ENCODE results near the gene FOXP4. TPM values are rescaled to one million over a fixed set of nuclear protein-coding genes. Genes with fewer than 3 reads are reported as not detected.

Gene FOXP4
- total and polyA plus RNA-seq, 2 experiments from 2014 or later = 1.1 to 3.9 TPM

- H3K9ac ChIP-seq = no peak overlapping the region
- WGBS, 2 experiments (ENCODE audit: low coverage in 1 of 2, low lambda C conversion rate in 2 of 2, missing lambda C conversion rate in 2 of 2) = 45 to 50% methylated on average over 10 of the region's 10 CpGs
- H3K27me3 ChIP-seq (replicated peaks; ENCODE audit: insufficient read depth) = peaks cover 12% of the 10 kb centered on the region
- no peak overlapping the region for H3K27ac ChIP-seq
- no peaks in the 10 kb centered on the region for H4K20me1 ChIP-seq (ENCODE audit: insufficient read depth)
- H3F3A ChIP-seq (ENCODE audit: insufficient read depth) = no peaks in the 10 kb centered on the region
- no peak for DNase-seq
- no peaks in the 10 kb centered on the region for H3K9me2 ChIP-seq (ENCODE audit: insufficient read depth)
- TF ChIP-seq EZH2phosphoT487 (IDR thresholded peaks at IDR 0.05; ENCODE audit: insufficient read depth, low read depth) = no peak
- no peaks in the 10 kb centered on the region for H3K4me1 ChIP-seq (ENCODE audit: insufficient read depth)
- no peaks in the 10 kb centered on the region for H3K9me3 ChIP-seq (ENCODE audit: low read depth)
- H3K79me2 ChIP-seq (ENCODE audit: insufficient read depth) = no peaks in the 10 kb centered on the region
- no peaks in the 10 kb centered on the region for H3K36me3 ChIP-seq (ENCODE audit: low read depth)
- no peak overlapping the region for H3K4me3 ChIP-seq
- no peak overlapping the region for H3K4me2 ChIP-seq (ENCODE audit: unreplicated experiment)
- in situ Hi-C loops (cut with MboI) = no loop called here
- no peak overlapping the region for H2AFZ ChIP-seq
These were observed 103.4 kb downstream of the FOXP4 start for GRCh38 chr6:41649596-41649995.

- in situ Hi-C loops (cut with MboI) = no loop called here
- H3K4me1 ChIP-seq (ENCODE audit: insufficient read depth) = no peaks in the 10 kb centered on the region
These were observed 103.9 kb downstream of the FOXP4 start for GRCh38 chr6:41650120-41650519.

GRCh38 chr6:41651246-41651961 lies 105.2 kb downstream of the FOXP4 start:
- Histone ChIP-seq H3K27me3 (replicated peaks; ENCODE audit: insufficient read depth) (peaks cover 18% of the 10 kb centered on the region), H3K9ac (no peak overlapping the region), H3K36me3 (ENCODE audit: low read depth) (no peaks in the 10 kb centered on the region), H3K9me2 (ENCODE audit: insufficient read depth) (no peaks in the 10 kb centered on the region), H2AFZ (no peak overlapping the region), H3F3A (ENCODE audit: insufficient read depth) (no peaks in the 10 kb centered on the region), H4K20me1 (ENCODE audit: insufficient read depth) (no peaks in the 10 kb centered on the region), H3K9me3 (ENCODE audit: low read depth) (no peaks in the 10 kb centered on the region), H3K4me1 (ENCODE audit: insufficient read depth) (no peaks in the 10 kb centered on the region), H3K4me2 (ENCODE audit: unreplicated experiment) (no peak overlapping the region), H3K4me3 (no peak overlapping the region), H3K27ac (no peak overlapping the region), H3K79me2 (ENCODE audit: insufficient read depth) (no peaks in the 10 kb centered on the region)
- no peak for DNase-seq
- in situ Hi-C loops (cut with MboI) = no loop called here
- 71 to 77% methylated on average over 11 of the region's 11 CpGs for WGBS, 2 experiments (ENCODE audit: low coverage in 1 of 2, low lambda C conversion rate in 2 of 2, missing lambda C conversion rate in 2 of 2)
- no peak for TF ChIP-seq EZH2 (IDR thresholded peaks at IDR 0.05; ENCODE audit: insufficient read depth, poor library complexity, severe bottlenecking)
- no peak for TF ChIP-seq EZH2phosphoT487 (IDR thresholded peaks at IDR 0.05; ENCODE audit: insufficient read depth, low read depth)

More at GRCh38 chr6:41650120-41650519, 103.9 kb downstream of the FOXP4 start:
- Histone ChIP-seq H3K27ac (no peak overlapping the region), H3K9me3 (ENCODE audit: low read depth) (no peaks in the 10 kb centered on the region), H2AFZ (no peak overlapping the region), H3F3A (ENCODE audit: insufficient read depth) (no peaks in the 10 kb centered on the region), H3K79me2 (ENCODE audit: insufficient read depth) (no peaks in the 10 kb centered on the region), H3K4me2 (ENCODE audit: unreplicated experiment) (no peak overlapping the region), H3K36me3 (ENCODE audit: low read depth) (no peaks in the 10 kb centered on the region), H3K9me2 (ENCODE audit: insufficient read depth) (no peaks in the 10 kb centered on the region), H4K20me1 (ENCODE audit: insufficient read depth) (no peaks in the 10 kb centered on the region), H3K27me3 (replicated peaks; ENCODE audit: insufficient read depth) (peaks cover 15% of the 10 kb centered on the region), H3K9ac (no peak overlapping the region), H3K4me3 (no peak overlapping the region)
- TF ChIP-seq EZH2phosphoT487 (IDR thresholded peaks at IDR 0.05; ENCODE audit: insufficient read depth, low read depth) (no peak), EZH2 (IDR thresholded peaks at IDR 0.05; ENCODE audit: insufficient read depth, poor library complexity, severe bottlenecking) (no peak)
- no peak for DNase-seq
- 79 to 88% methylated on average over 2 of the region's 2 CpGs for WGBS, 2 experiments (ENCODE audit: low coverage in 1 of 2, low lambda C conversion rate in 2 of 2, missing lambda C conversion rate in 2 of 2)

Small RNAs within 50 kb of the gene (microRNA-seq; reads per million reads assigned to microRNA genes)
- gene MIR4641 (ENCODE audit: borderline number of aligned reads) = not detected

Small RNAs within 50 kb of the gene (small RNA-seq; reads per million reads assigned to genes)
- not detected for gene MIR4641 (ENCODE audit: low read depth, low replicate concordance)

Other genes starting within 250 kb of the FOXP4 start
- not detected in 2 replicates for gene NCR2, start 210.8 kb upstream of the FOXP4 start, total RNA-seq (2014; rRNA removed; shearing (Covaris generic))
- gene NCR2, start 210.8 kb upstream of the FOXP4 start, polyA plus RNA-seq (2016; fragmentation: Nextera tagmentation; extraction: Ambion mirVana) = not detected in 2 replicates
- gene MDFI, start 92.1 kb downstream of the FOXP4 start, total RNA-seq (2014; rRNA removed; shearing (Covaris generic)) = 1.4 TPM in 1 of 2 replicates, not detected in the other
- gene MDFI, start 92.1 kb downstream of the FOXP4 start, polyA plus RNA-seq (2016; fragmentation: Nextera tagmentation; extraction: Ambion mirVana) = not detected in 2 replicates
- 5.7 and 10.0 TPM in 2 replicates for gene TFEB, start 189.2 kb downstream of the FOXP4 start, total RNA-seq (2014; rRNA removed; shearing (Covaris generic))
- 5.5 and 6.4 TPM in 2 replicates for gene TFEB, start 189.2 kb downstream of the FOXP4 start, polyA plus RNA-seq (2016; fragmentation: Nextera tagmentation; extraction: Ambion mirVana)
- not detected in 2 replicates for gene PGC, start 201.0 kb downstream of the FOXP4 start, total RNA-seq (2014; rRNA removed; shearing (Covaris generic))
- not detected in 2 replicates for gene PGC, start 201.0 kb downstream of the FOXP4 start, polyA plus RNA-seq (2016; fragmentation: Nextera tagmentation; extraction: Ambion mirVana)
- 3.0 and 3.4 TPM in 2 replicates for gene FRS3, start 233.5 kb downstream of the FOXP4 start, total RNA-seq (2014; rRNA removed; shearing (Covaris generic))
- gene FRS3, start 233.5 kb downstream of the FOXP4 start, polyA plus RNA-seq (2016; fragmentation: Nextera tagmentation; extraction: Ambion mirVana) = 1.7 and 2.5 TPM in 2 replicates
- gene PRICKLE4, start 234.4 kb downstream of the FOXP4 start, total RNA-seq (2014; rRNA removed; shearing (Covaris generic)) = 2.1 TPM in 1 of 2 replicates, not detected in the other
- gene PRICKLE4, start 234.4 kb downstream of the FOXP4 start, polyA plus RNA-seq (2016; fragmentation: Nextera tagmentation; extraction: Ambion mirVana) = not detected in 2 replicates
- gene TOMM6, start 241.3 kb downstream of the FOXP4 start, total RNA-seq (2014; rRNA removed; shearing (Covaris generic)) = 104 and 136 TPM in 2 replicates
- gene TOMM6, start 241.3 kb downstream of the FOXP4 start, polyA plus RNA-seq (2016; fragmentation: Nextera tagmentation; extraction: Ambion mirVana) = 204 and 205 TPM in 2 replicates